ENCODE measurements around the gene COL17A1. TPM values are rescaled to one million over a fixed set of nuclear protein-coding genes. Genes with fewer than 3 reads are reported as not detected.
A peak's percentile ranks its signal among the peaks of the same experiment; 100 is the strongest.

COL17A1 gene
- polyA plus RNA-seq, 1 donor (not counting 4 experiments of a cell fraction or from before 2014, with no cell fraction given), result 2,386 TPM

DNA sequence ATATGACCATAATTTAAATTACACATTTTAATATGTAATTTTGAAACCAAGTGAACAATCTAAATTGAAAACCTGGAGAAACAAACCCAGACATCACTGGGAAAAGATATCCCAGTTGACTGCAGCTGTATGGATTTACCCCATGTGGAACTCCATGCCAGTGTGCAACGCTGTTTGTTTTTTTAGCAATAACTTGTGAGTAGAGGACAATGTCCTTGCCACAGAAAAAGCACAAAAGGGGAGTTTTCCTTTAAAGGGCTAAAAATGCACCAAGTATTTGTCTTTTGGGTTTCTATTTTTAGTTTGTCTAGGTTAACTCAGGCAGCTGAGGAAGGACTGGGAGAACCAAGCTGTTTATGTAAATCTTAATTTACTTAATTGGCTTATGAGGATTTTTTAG is 15.1 kb upstream of the COL17A1 start:
- FAIRE-seq, result no peak
- no peak for DNase-seq (ENCODE audit: low read depth, low spot score)
- no peaks in the 10 kb centered on the region for H3K27me3 ChIP-seq (ENCODE audit: control insufficient read depth, extremely low read depth, insufficient read depth, low read length)
- H3K27ac ChIP-seq (ENCODE audit: control insufficient read depth, insufficient read depth, low read length), result no peak overlapping the region
- no peaks in the 10 kb centered on the region for H3K79me2 ChIP-seq (ENCODE audit: control insufficient read depth, insufficient read depth, low read length)
- no peak overlapping the region for H3K4me3 ChIP-seq (ENCODE audit: control insufficient read depth in 2 of 3, extremely low read depth in 1 of 3, insufficient read depth in 2 of 3, low read depth in 1 of 3, low read length in 3 of 3)
- H3K9ac ChIP-seq (ENCODE audit: control insufficient read depth, extremely low read depth, insufficient read depth, low read length), result no peak overlapping the region
- no peak overlapping the region for H2AFZ ChIP-seq (ENCODE audit: control insufficient read depth, low read length)
- H3K4me2 ChIP-seq (ENCODE audit: control insufficient read depth, extremely low read depth, insufficient read depth, low read depth, low read length), result no peak overlapping the region
- TF ChIP-seq EZH2 (IDR thresholded peaks at IDR 0.05; ENCODE audit: low read length), result no peak
- TF ChIP-seq, protein P1, sequence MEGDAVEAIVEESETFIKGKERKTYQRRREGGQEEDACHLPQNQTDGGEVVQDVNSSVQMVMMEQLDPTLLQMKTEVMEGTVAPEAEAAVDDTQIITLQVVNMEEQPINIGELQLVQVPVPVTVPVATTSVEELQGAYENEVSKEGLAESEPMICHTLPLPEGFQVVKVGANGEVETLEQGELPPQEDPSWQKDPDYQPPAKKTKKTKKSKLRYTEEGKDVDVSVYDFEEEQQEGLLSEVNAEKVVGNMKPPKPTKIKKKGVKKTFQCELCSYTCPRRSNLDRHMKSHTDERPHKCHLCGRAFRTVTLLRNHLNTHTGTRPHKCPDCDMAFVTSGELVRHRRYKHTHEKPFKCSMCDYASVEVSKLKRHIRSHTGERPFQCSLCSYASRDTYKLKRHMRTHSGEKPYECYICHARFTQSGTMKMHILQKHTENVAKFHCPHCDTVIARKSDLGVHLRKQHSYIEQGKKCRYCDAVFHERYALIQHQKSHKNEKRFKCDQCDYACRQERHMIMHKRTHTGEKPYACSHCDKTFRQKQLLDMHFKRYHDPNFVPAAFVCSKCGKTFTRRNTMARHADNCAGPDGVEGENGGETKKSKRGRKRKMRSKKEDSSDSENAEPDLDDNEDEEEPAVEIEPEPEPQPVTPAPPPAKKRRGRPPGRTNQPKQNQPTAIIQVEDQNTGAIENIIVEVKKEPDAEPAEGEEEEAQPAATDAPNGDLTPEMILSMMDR (optimal IDR thresholded peaks at IDR 0.05 in 1 of 3, IDR thresholded peaks at IDR 0.05 in 1 of 3, conservative IDR thresholded peaks at IDR 0.05 in 1 of 3; ENCODE audit: extremely low read depth in 1 of 3, insufficient read depth in 2 of 3, low read length in 3 of 3), result no peak
- peaks cover 31% of the 10 kb centered on the region for H3K4me1 ChIP-seq (ENCODE audit: control insufficient read depth, extremely low read depth, insufficient read depth, low read length)
- H4K20me1 ChIP-seq (ENCODE audit: control insufficient read depth, extremely low read depth, insufficient read depth, low read length), result no peaks in the 10 kb centered on the region
- peaks cover 6% of the 10 kb centered on the region for H3K9me3 ChIP-seq (ENCODE audit: control insufficient read depth, low read depth, low read length)
- dilution Hi-C loops (cut with MboI; ENCODE audit: extremely low pct_ligation_motif_present, low sequenced_read_pairs), result no loop called here
- H3K9me1 ChIP-seq (ENCODE audit: control insufficient read depth, extremely low read depth, insufficient read depth, low read length), result no peaks in the 10 kb centered on the region
- H3K36me3 ChIP-seq (ENCODE audit: control insufficient read depth in 2 of 2, extremely low read depth in 1 of 2, insufficient read depth in 2 of 2, low read length in 2 of 2), result no peaks in the 10 kb centered on the region

- Histone ChIP-seq H3K36me3 (ENCODE audit: control insufficient read depth in 2 of 2, extremely low read depth in 1 of 2, insufficient read depth in 2 of 2, low read length in 2 of 2) (no peaks in the 10 kb centered on the region), H2AFZ (ENCODE audit: control insufficient read depth, low read length) (no peak overlapping the region), H3K79me2 (ENCODE audit: control insufficient read depth, insufficient read depth, low read length) (no peaks in the 10 kb centered on the region), H3K4me1 (ENCODE audit: control insufficient read depth, extremely low read depth, insufficient read depth, low read length) (peaks cover 25% of the 10 kb centered on the region), H3K27me3 (ENCODE audit: control insufficient read depth, extremely low read depth, insufficient read depth, low read length) (no peaks in the 10 kb centered on the region), H4K20me1 (ENCODE audit: control insufficient read depth, extremely low read depth, insufficient read depth, low read length) (no peaks in the 10 kb centered on the region), H3K9me1 (ENCODE audit: control insufficient read depth, extremely low read depth, insufficient read depth, low read length) (no peaks in the 10 kb centered on the region), H3K27ac (ENCODE audit: control insufficient read depth, insufficient read depth, low read length) (peak overlapping the region; percentile 86), H3K4me2 (ENCODE audit: control insufficient read depth, extremely low read depth, insufficient read depth, low read depth, low read length) (no peak overlapping the region), H3K9me3 (ENCODE audit: control insufficient read depth, low read depth, low read length) (peaks cover 6% of the 10 kb centered on the region), H3K9ac (ENCODE audit: control insufficient read depth, extremely low read depth, insufficient read depth, low read length) (peak overlapping the region; percentile 43), H3K4me3 (ENCODE audit: control insufficient read depth in 2 of 3, extremely low read depth in 1 of 3, insufficient read depth in 2 of 3, low read depth in 1 of 3, low read length in 3 of 3) (no peak overlapping the region)
- TF ChIP-seq, protein P1 (optimal IDR thresholded peaks at IDR 0.05 in 1 of 3, IDR thresholded peaks at IDR 0.05 in 1 of 3, conservative IDR thresholded peaks at IDR 0.05 in 1 of 3; ENCODE audit: extremely low read depth in 1 of 3, insufficient read depth in 2 of 3, low read length in 3 of 3), result no peak
- TF ChIP-seq EZH2 (IDR thresholded peaks at IDR 0.05; ENCODE audit: low read length), result no peak
- dilution Hi-C loops (cut with MboI; ENCODE audit: extremely low pct_ligation_motif_present, low sequenced_read_pairs), result no loop called here
- FAIRE-seq (peak; percentile 23), DNase-seq (ENCODE audit: low read depth, low spot score) (no peak)
Measured at GRCh38 chr10:104099941-104100340, 14.3 kb upstream of the COL17A1 start.
